GM18909 (cell line): ENCODE results near the gene ANO3.
"Not testable (repeated sequence)": the region's sequence is repeated elsewhere in the genome, so short reads cannot be mapped to it uniquely, and the experiment has no call there.

Experiments
- ATAC-seq: cut with Tn5 transposase; IDR thresholded peaks from one replicate; pipeline ENCODE4 v1.9.1; 2021; ENCODE audit warnings: mild to moderate bottlenecking; ENCODE audit not compliant: unreplicated experiment, poor library complexity

ANO3 gene

GRCh38 chr11:26331911-26332571 lies at the start of gene ANO3:
Gene ANO3 (plus strand): TSS chr11:26332130. CDS start chr11:26332276, 146 bp downstream.
- ATAC-seq, result peak; percentile 98

DNA sequence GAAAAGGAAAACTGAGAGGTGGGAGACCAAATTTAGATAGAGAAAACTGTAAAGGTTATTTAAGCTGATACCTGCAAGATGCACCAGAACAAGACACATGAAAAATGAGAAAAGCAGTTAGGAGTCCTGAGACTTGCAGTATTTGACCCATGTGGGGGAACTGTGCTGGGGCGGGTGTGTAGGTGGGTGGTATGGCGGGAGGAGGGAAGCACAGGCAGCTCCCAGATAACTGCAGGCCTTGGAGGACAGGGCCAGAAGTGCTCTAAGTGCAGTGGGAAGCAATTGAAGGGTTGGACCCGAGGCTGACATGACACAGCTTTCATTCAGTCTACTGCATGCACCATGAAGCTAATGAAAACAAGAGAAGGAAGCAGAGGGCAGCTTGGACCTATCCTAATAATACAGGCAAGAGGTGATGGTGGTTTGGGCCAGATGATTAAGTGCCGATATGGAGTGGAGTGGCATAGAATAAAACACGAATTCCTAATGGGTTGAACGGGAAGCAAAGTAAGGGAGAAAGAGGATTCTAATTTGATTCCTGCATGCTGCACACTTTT lies 48.0 kb upstream of the ANO3 start:
- ATAC-seq, result no peak

GRCh38 chr11:26285608-26286007 lies 46.3 kb upstream of the ANO3 start:
- no peak for ATAC-seq

DNA sequence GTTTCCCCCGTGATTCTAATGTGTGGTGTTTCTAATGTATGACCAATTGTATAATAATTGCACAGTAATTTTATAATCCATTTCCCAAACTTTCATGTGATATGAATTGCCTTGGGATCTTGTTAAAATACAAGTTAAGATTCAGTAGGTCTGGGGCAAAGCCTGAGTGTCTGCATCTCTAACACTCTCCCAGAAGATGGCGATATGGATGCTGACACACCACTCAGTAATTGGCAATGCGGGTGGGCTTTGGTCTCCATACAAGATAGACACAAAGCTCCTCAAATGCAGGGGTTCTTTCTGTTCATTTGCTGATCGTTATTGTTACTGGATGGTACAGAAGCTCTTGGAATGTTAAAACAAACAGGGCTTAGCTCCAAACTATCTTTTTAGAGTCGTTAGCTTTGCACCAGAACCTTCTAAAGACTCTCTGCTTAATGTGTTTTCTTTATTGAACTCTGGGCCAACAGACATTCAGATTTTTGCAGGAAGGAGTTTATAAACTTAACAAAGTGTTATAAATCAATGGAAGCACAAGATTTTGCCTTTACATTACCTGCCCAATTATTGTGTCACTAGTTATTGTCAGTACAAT lies 45.4 kb upstream of the ANO3 start:
- ATAC-seq, result peak; percentile 64

GRCh38 chr11:26287067-26287518 lies 44.8 kb upstream of the ANO3 start:
- ATAC-seq, result no peak

DNA sequence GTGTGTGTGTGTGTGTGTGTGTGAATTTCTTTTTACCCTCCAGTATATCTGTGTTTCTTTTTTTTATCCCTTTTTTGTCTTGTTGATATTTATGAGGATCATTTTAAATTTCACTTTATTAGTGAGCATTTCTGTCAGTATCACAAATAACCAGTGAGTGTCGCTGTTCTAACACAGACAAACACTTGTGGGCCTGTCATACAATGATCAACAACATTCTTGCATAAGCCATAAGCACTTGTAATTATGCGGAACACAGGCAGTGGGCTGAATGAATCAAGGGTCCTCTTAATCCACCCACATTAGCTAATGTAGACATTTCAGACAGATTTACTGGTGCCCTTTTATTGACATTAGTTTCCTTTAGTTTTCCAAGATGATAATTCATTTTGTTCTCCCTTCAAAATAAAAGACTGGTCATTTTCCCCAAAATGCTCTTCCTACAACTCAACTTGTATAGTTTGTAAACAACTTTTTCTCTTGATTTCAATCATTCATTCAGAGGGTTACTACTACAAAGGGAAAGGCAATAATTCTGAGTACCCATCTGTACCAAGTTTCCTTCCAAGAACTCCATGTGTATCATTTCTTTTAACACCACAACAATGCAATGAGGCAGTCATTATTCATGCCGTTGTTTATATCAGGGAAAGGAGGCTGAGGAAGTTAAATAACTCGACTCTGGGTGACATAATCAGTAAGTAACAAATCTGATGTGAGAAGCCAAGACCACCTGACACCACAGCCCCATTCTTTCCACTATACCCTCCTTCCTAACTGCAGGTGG lies 34.5 kb upstream of the ANO3 start:
- peak; percentile 86 for ATAC-seq

DNA sequence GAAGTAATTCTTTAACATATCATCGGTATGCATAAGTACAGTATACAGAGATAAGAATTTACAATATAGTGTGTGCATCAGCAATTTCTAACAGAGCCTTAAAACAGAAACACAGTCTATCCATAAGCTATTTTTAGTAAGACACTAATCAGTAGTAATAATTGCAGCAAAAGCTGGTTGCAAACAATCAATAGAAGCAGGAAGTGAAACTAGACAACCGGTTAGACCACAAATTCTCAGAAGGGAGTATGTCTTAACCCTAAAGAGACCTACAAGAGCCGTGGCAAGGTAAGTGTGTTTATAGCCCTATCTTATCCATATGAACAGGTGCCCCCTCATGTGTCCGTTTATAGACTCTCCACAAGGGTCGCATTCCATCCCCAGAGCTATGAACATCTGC lies 15.6 kb upstream of the ANO3 start:
- ATAC-seq, result not testable (repeated sequence)

- no peak for ATAC-seq
These were observed 12.0 kb upstream of the ANO3 start for GRCh38 chr11:26319906-26320305.

- ATAC-seq, result no peak
These were observed 10.4 kb upstream of the ANO3 start for GRCh38 chr11:26321516-26321915.

GRCh38 chr11:26322335-26323067 lies 9.4 kb upstream of the ANO3 start:
- no peak for ATAC-seq

GRCh38 chr11:26323837-26324236 lies 8.1 kb upstream of the ANO3 start:
- no peak for ATAC-seq

DNA sequence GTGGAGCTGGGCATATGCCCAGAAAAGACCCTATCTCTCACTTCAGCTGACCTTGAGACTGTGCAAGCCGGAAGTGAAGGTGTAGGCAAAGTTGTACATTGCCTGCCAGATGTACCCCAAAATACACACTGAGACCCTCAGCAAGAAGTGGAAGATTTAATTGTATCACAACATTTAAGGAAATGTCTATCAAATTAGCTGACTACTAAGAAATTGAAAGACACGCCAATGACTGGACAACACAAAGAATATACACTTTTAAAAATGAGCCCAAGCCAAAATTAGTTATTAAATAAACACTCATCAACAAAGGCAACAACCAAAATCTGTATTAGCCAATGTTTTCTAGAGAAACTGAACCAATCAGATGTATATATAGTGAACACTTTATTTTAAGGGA lies 7.7 kb upstream of the ANO3 start:
- no peak for ATAC-seq

- no peak for ATAC-seq
These were observed 5.0 kb upstream of the ANO3 start for GRCh38 chr11:26326793-26327400.

DNA sequence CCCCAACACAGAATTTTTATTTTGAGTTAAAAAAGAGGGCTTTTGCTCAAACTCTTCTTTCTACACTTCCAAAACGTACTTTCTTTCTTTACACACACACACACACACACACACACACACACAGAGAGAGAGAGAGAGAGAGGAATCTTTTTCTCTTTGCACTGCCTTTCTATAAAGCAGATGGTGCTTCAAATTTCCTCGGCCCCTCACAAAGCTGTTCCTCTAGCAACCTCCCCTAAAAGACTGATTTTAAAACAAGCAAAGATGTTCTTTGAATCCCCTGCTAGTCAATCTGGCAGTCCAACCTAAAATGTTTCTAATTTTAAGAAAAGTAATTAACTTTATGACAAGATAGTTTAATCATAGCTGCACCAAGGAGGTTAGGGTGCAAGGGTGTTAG lies 2.7 kb upstream of the ANO3 start:
- no peak for ATAC-seq

- no peak for ATAC-seq
These were observed 1.7 kb upstream of the ANO3 start for GRCh38 chr11:26330262-26330661.

- ATAC-seq, result no peak
These were observed 614 bp downstream of the ANO3 start for GRCh38 chr11:26332572-26332915.

GRCh38 chr11:26333906-26334305 lies 2.0 kb downstream of the ANO3 start:
- no peak for ATAC-seq

- no peak for ATAC-seq
These were observed 4.0 kb downstream of the ANO3 start for GRCh38 chr11:26335903-26336302.

- ATAC-seq, result no peak
These were observed 12.7 kb downstream of the ANO3 start for GRCh38 chr11:26344647-26345046.

DNA sequence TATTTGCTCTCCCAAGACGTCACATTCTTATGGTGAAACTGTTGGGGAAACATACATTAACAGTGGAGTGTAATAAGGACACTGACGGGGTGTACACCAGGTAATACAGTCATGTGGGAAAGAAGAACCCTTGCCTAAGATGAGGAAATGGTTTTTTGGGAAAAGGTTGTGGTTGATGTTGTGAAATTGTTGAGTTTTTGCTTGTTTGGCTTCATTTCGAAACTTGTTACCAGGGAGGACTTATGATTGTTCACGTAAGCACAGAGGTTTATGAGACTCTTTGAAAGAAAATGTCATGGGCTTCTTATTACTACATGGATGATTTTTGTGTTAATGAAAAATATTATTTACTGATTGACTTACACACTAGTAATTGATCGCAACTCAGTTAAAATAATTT lies 16.8 kb downstream of the ANO3 start:
- ATAC-seq, result no peak
